PFSK-1 (cell line): ENCODE data around the gene CRTAC1.

ENCODE experiments used
- FOXP2 ChIP-seq: optimal IDR thresholded peaks from 2 replicates; pipeline ENCODE3; 2011; ENCODE audit warnings: borderline replicate concordance, control low read depth, inconsistent platforms; ENCODE audit not compliant: insufficient read depth; ENCODE audit errors: extremely low read length, extremely low read depth
- POLR2AphosphoS5 ChIP-seq: IDR thresholded peaks from 2 replicates; pipeline ENCODE4 v1.6.1; 2012; ENCODE audit warnings: low read depth, mild to moderate bottlenecking, control low read depth, low read length, moderate library complexity
- REST ChIP-seq, 2 experiments: IDR thresholded peaks; 2 replicates each; pipeline versions ENCODE4 v1.6.1 to v1.8.0; 2011 to 2012; ENCODE audit warnings: low read depth in 2 of 2, low read length in 2 of 2, control low read depth in 1 of 2, inconsistent platforms in 1 of 2, mild to moderate bottlenecking in 1 of 2, moderate library complexity in 1 of 2; ENCODE audit not compliant: insufficient read depth in 1 of 2
- SIN3A ChIP-seq: IDR thresholded peaks from 2 replicates; pipeline ENCODE4 v1.6.1; 2012; ENCODE audit warnings: mild to moderate bottlenecking, low read length, moderate library complexity, borderline replicate concordance; ENCODE audit not compliant: insufficient read depth
- TAF1 ChIP-seq: IDR thresholded peaks from 2 replicates; pipeline ENCODE4 v1.6.1; 2012; ENCODE audit warnings: low read length, control low read depth, borderline replicate concordance; ENCODE audit not compliant: insufficient read depth

GRCh38 chr10:97883092-97883485 lies 147.3 kb downstream of the CRTAC1 start:
- TF ChIP-seq POLR2AphosphoS5 (no peak), SIN3A (no peak), TAF1 (no peak), REST (IDR thresholded peaks at IDR 0.05; ENCODE audit: insufficient read depth in 1 of 2, low read depth in 2 of 2, low read length in 2 of 2) (no peak), FOXP2 (no peak)
